H9 (cell line): ENCODE measurements around the gene VOPP1. TPM values are rescaled to one million over a fixed set of nuclear protein-coding genes. Genes with fewer than 3 reads are reported as not detected.

ENCODE experiments used
- DNase-seq: peaks from one replicate; pipeline ENCODE4 v3.0.0-alpha.2; 2017
- H2AFZ ChIP-seq: one replicate; pipeline ENCODE4 v1.6.1; 2013; ENCODE audit warnings: mild to moderate bottlenecking, low read length, control low read depth, moderate library complexity
- H2AK5ac ChIP-seq: 2 replicates; pipeline ENCODE4 v1.6.1; 2013; ENCODE audit warnings: low read length, control low read depth, mixed read lengths; ENCODE audit not compliant: insufficient read length
- H2BK120ac ChIP-seq: one replicate; pipeline ENCODE4 v1.6.1; 2013; ENCODE audit warnings: low read depth, mild to moderate bottlenecking, low read length, control low read depth, inconsistent platforms; ENCODE audit not compliant: poor library complexity, severe bottlenecking
- H2BK12ac ChIP-seq: 2 replicates; pipeline ENCODE4 v1.6.1; 2013; ENCODE audit warnings: low read length, control low read depth, mixed read lengths, low read depth; ENCODE audit not compliant: insufficient read length
- H2BK15ac ChIP-seq: 2 replicates; pipeline ENCODE4 v1.6.1; 2013; ENCODE audit warnings: low read depth, low read length, control low read depth
- H2BK20ac ChIP-seq: one replicate; pipeline ENCODE4 v1.6.1; 2013; ENCODE audit warnings: low read depth, mild to moderate bottlenecking, low read length, control low read depth, inconsistent platforms; ENCODE audit not compliant: poor library complexity, severe bottlenecking
- H2BK5ac ChIP-seq: 2 replicates; pipeline ENCODE4 v1.6.1; 2013; ENCODE audit warnings: low read length, control low read depth, mixed read lengths; ENCODE audit not compliant: insufficient read length
- H3K14ac ChIP-seq: 2 replicates; pipeline ENCODE4 v1.6.1; 2013; ENCODE audit warnings: low read length, control low read depth; ENCODE audit not compliant: insufficient read depth
- H3K18ac ChIP-seq: 2 replicates; pipeline ENCODE4 v1.6.1; 2013; ENCODE audit warnings: low read depth, mild to moderate bottlenecking, mixed read lengths, low read length, control low read depth; ENCODE audit not compliant: insufficient read length
- H3K23ac ChIP-seq: 2 replicates; pipeline ENCODE4 v1.6.1; 2013; ENCODE audit warnings: low read length, control low read depth, mixed read lengths, low read depth; ENCODE audit not compliant: insufficient read length
- H3K23me2 ChIP-seq: 2 replicates; pipeline ENCODE4 v1.6.1; 2013; ENCODE audit warnings: low read depth, mild to moderate bottlenecking, mixed read lengths, low read length, control low read depth; ENCODE audit not compliant: insufficient read length, poor library complexity, severe bottlenecking
- H3K27ac ChIP-seq: 2 replicates; pipeline ENCODE4 v1.5.1; 2013; ENCODE audit warnings: low read length, control low read depth, mixed read lengths, low read depth; ENCODE audit not compliant: insufficient read length
- H3K27me3 ChIP-seq: 2 replicates; pipeline ENCODE4 v1.6.1; 2013; ENCODE audit warnings: low read length, control low read depth, inconsistent platforms; ENCODE audit not compliant: insufficient read depth
- H3K4ac ChIP-seq: 2 replicates; pipeline ENCODE4 v1.6.1; 2013; ENCODE audit warnings: low read depth, mild to moderate bottlenecking, control low read depth, inconsistent platforms, low read length, moderate library complexity
- H3K4me1 ChIP-seq: 2 replicates; pipeline ENCODE4 v1.6.1; 2013; ENCODE audit warnings: low read length, control low read depth, inconsistent platforms; ENCODE audit not compliant: insufficient read depth
- H3K4me2 ChIP-seq: 2 replicates; pipeline ENCODE4 v1.6.1; 2013; ENCODE audit warnings: low read length, control low read depth, mixed read lengths; ENCODE audit not compliant: insufficient read length, insufficient read depth
- H3K56ac ChIP-seq: 2 replicates; pipeline ENCODE4 v1.6.1; 2013; ENCODE audit warnings: low read depth, mild to moderate bottlenecking, mixed read lengths, low read length, control low read depth; ENCODE audit not compliant: insufficient read length
- H3K79me1 ChIP-seq: 2 replicates; pipeline ENCODE4 v1.6.1; 2013; ENCODE audit warnings: low read depth, mild to moderate bottlenecking, moderate library complexity, low read length, control low read depth, inconsistent platforms; ENCODE audit not compliant: insufficient read depth, poor library complexity, severe bottlenecking
- H3K79me2 ChIP-seq: 2 replicates; pipeline ENCODE4 v1.6.1; 2013; ENCODE audit warnings: low read length, control low read depth, inconsistent platforms; ENCODE audit not compliant: insufficient read depth
- H3K9ac ChIP-seq: 2 replicates; pipeline ENCODE4 v1.6.1; 2013; ENCODE audit warnings: low read length, control low read depth, mixed read lengths; ENCODE audit not compliant: insufficient read length; ENCODE audit errors: extremely low read depth
- H3K9me3 ChIP-seq: one replicate; pipeline ENCODE4 v1.6.1; 2013; ENCODE audit warnings: low read depth, low read length, inconsistent platforms; ENCODE audit not compliant: control insufficient read depth
- H3T11ph ChIP-seq: one replicate; pipeline ENCODE4 v1.6.1; 2013; ENCODE audit warnings: mild to moderate bottlenecking, low read length, control low read depth, inconsistent platforms
- H4K20me1 ChIP-seq: one replicate; pipeline ENCODE4 v1.6.1; 2013; ENCODE audit not compliant: control insufficient read depth, insufficient read length, insufficient read depth
- H4K5ac ChIP-seq: 2 replicates; pipeline ENCODE4 v1.6.1; 2013; ENCODE audit warnings: low read depth, mild to moderate bottlenecking, mixed read lengths, low read length, control low read depth; ENCODE audit not compliant: insufficient read length
- H4K8ac ChIP-seq: replicated peaks from 2 replicates; pipeline ENCODE4 v1.6.1; 2013; ENCODE audit warnings: low read length, control low read depth, mixed read lengths, low read depth; ENCODE audit not compliant: insufficient read length
- H4K91ac ChIP-seq: 2 replicates; pipeline ENCODE4 v1.6.1; 2013; ENCODE audit warnings: low read depth, mild to moderate bottlenecking, moderate library complexity, mixed read lengths, low read length, control low read depth; ENCODE audit not compliant: insufficient read length
- H3K27ac Mint-ChIP-seq, 3 experiments: 2 replicates in 2 of 3; 3 replicates in 1 of 3; pipeline ENCODE4 v1.8.0; 2020 to 2021; ENCODE audit warnings: mixed read lengths in 3 of 3, mild to moderate bottlenecking in 1 of 3, moderate library complexity in 1 of 3
- H3K27me3 Mint-ChIP-seq: 2 replicates; pipeline ENCODE4 v1.8.0; 2021; ENCODE audit warnings: low read depth, mild to moderate bottlenecking, moderate library complexity, mixed read lengths
- H3K36me3 Mint-ChIP-seq, 3 experiments: 2 replicates in 2 of 3; 3 replicates in 1 of 3; pipeline ENCODE4 v1.8.0; 2020 to 2021; ENCODE audit warnings: low read depth in 3 of 3, mixed read lengths in 3 of 3; ENCODE audit not compliant: insufficient read depth in 1 of 3
- H3K4me1 Mint-ChIP-seq, 2 experiments: 2 replicates each; pipeline ENCODE4 v1.8.0; 2020; ENCODE audit warnings: mixed read lengths in 2 of 2
- H3K4me3 Mint-ChIP-seq, 2 experiments: 2 replicates in 1 of 2; 3 replicates in 1 of 2; pipeline ENCODE4 v1.8.0; 2020 to 2021; ENCODE audit warnings: mild to moderate bottlenecking in 2 of 2, mixed read lengths in 2 of 2, moderate library complexity in 1 of 2
- H3K9me3 Mint-ChIP-seq, 2 experiments: 2 replicates in 1 of 2; 3 replicates in 1 of 2; pipeline ENCODE4 v1.8.0; 2020; ENCODE audit warnings: mild to moderate bottlenecking in 2 of 2, mixed read lengths in 2 of 2, moderate library complexity in 1 of 2
- CTCF ChIP-seq: fragments of 200-600 bp; sonication (generic); conservative IDR thresholded peaks from 3 replicates; pipeline ENCODE4 v1.8.0; 2021; ENCODE audit warnings: antibody characterized with exemption, mild to moderate bottlenecking
- whole genome bisulfite sequencing: extraction: QIAGEN DNeasy Blood & Tissue Kit; methylation state at CpG from one replicate; pipeline ENCODE4 v1.1.7; 2013; ENCODE audit warnings: missing lambda C conversion rate, low lambda C conversion rate, mixed read lengths; ENCODE audit not compliant: insufficient read length; ENCODE audit errors: extremely low coverage; 5-methylcytosine and 5-hydroxymethylcytosine counted together
- total RNA-seq: library from RNA; stranded (reverse); gene quantifications from 2 replicates; pipeline ENCODE4 v1.2.1, GENCODE V29; 2021

The VOPP1 gene
- total RNA-seq, 1 experiment from 2014 or later = 55.7 TPM

- H3K27ac ChIP-seq = no peak overlapping the region
- no CpG with 5 or more reads among the region's 3 CpGs for WGBS
- H3K79me1 ChIP-seq = peaks cover 6% of the 10 kb centered on the region
- H2AK5ac ChIP-seq = no peak overlapping the region
- no peaks in the 10 kb centered on the region for H3K27me3 Mint-ChIP-seq
- DNase-seq = no peak
- H2AFZ ChIP-seq = no peak overlapping the region
- H3K9me3 ChIP-seq = no peaks in the 10 kb centered on the region
- no peak overlapping the region for H3K4me2 ChIP-seq
- H3K9ac ChIP-seq = no peak overlapping the region
- no peak overlapping the region for H4K5ac ChIP-seq
- H2BK5ac ChIP-seq = no peak overlapping the region
- H3K4ac ChIP-seq = no peak overlapping the region
- H3K36me3 Mint-ChIP-seq = peaks cover 0 to 5% (median 3%) of the 10 kb centered on the region in 3 experiments; a peak in 4 of 7 replicates
- no peak overlapping the region for H3K18ac ChIP-seq
- no peak overlapping the region for H2BK20ac ChIP-seq
- TF ChIP-seq CTCF = no peak
- no peaks in the 10 kb centered on the region for H3K27me3 ChIP-seq
- H3T11ph ChIP-seq = no peak overlapping the region
- H3K14ac ChIP-seq = no peak overlapping the region
- H3K23me2 ChIP-seq = no peaks in the 10 kb centered on the region
- no peak overlapping the region for H2BK15ac ChIP-seq
- H2BK120ac ChIP-seq = no peak overlapping the region
- H4K91ac ChIP-seq = no peak overlapping the region
- peaks cover 9% of the 10 kb centered on the region; the same call in 1 of the 2 replicates for H3K4me1 ChIP-seq
- H3K56ac ChIP-seq = no peak overlapping the region
- peaks cover 15% of the 10 kb centered on the region; the same call in 1 of the 2 replicates for H3K79me2 ChIP-seq
- H4K20me1 ChIP-seq = peaks cover 3% of the 10 kb centered on the region
- H4K8ac ChIP-seq = no peak overlapping the region
- H3K9me3 Mint-ChIP-seq = no peaks in the 10 kb centered on the region
- no peak overlapping the region for H3K4me3 Mint-ChIP-seq
- no peak overlapping the region; a peak in 1 of 7 replicates for H3K27ac Mint-ChIP-seq
- H2BK12ac ChIP-seq = no peak overlapping the region
- H3K4me1 Mint-ChIP-seq = peaks cover 59% of the 10 kb centered on the region in 2 experiments
- H3K23ac ChIP-seq = no peak overlapping the region
Measured at GRCh38 chr7:55538538-55538937, 33.8 kb downstream of the VOPP1 start.
